GM21825 (cell line): ENCODE data around the gene SMARCB1.

Experiments
- ATAC-seq: cut with Tn5 transposase; IDR thresholded peaks from one replicate; pipeline ENCODE4 v1.9.1; 2021; ENCODE audit warnings: mild to moderate bottlenecking, moderate library complexity; ENCODE audit not compliant: unreplicated experiment

SMARCB1 gene

GRCh38 chr22:23874871-23875270 is 88.1 kb downstream of the SMARCB1 start:
- ATAC-seq, result no peak

- ATAC-seq, result no peak
These were observed 89.0 kb downstream of the SMARCB1 start for GRCh38 chr22:23875801-23876200.

- no peak for ATAC-seq
These were observed 90.8 kb downstream of the SMARCB1 start for GRCh38 chr22:23877566-23877965.

- no peak for ATAC-seq
These were observed 91.5 kb downstream of the SMARCB1 start for GRCh38 chr22:23878219-23878618.

- ATAC-seq, result no peak
These were observed 95.6 kb downstream of the SMARCB1 start for GRCh38 chr22:23882370-23882769.

GRCh38 chr22:23883658-23884057 is 96.9 kb downstream of the SMARCB1 start:
- ATAC-seq, result no peak

GRCh38 chr22:23884140-23884539 is 97.4 kb downstream of the SMARCB1 start:
- no peak for ATAC-seq
